Measurements from ENCODE around the gene UNK. TPM values are rescaled to one million over a fixed set of nuclear protein-coding genes. Genes with fewer than 3 reads are reported as not detected.
A peak's percentile ranks its signal among the peaks of the same experiment; 100 is the strongest.

Gene UNK
- total and polyA plus RNA-seq, 2 of the 13 experiments (the other 11 are each of a cell fraction or from before 2014, with no cell fraction given), result 31.6 to 33.0 TPM

GRCh38 chr17:75848523-75849278 lies 64.1 kb downstream of the UNK start (continued):
- TF ChIP-seq ZBTB40 (IDR thresholded peaks at IDR 0.05), result no peak
- TF ChIP-seq ZBTB40 (CRISPR knock-in tag; IDR thresholded peaks at IDR 0.05), result peak; percentile 2; the same call in 1 of the 2 replicates
- TF ChIP-seq ZFP37 (CRISPR knock-in tag; IDR thresholded peaks at IDR 0.05; ENCODE audit: borderline replicate concordance), result no peak
- no peak for TF ChIP-seq ZFP41 (CRISPR knock-in tag; IDR thresholded peaks at IDR 0.05; ENCODE audit: borderline replicate concordance)
- TF ChIP-seq PATZ1 (CRISPR knock-in tag; IDR thresholded peaks at IDR 0.05), result peak; percentile 88
- TF ChIP-seq ZMAT5 (CRISPR knock-in tag; IDR thresholded peaks at IDR 0.05; ENCODE audit: borderline replicate concordance, low read depth), result no peak
- no peak for TF ChIP-seq SRSF4 (IDR thresholded peaks at IDR 0.05; ENCODE audit: low read depth, low read length, poor library complexity, severe bottlenecking)
- no peak for TF ChIP-seq NFKBIZ (CRISPR knock-in tag; IDR thresholded peaks at IDR 0.05)
- no peak for TF ChIP-seq ZNF800 (CRISPR knock-in tag; IDR thresholded peaks at IDR 0.05)
- TF ChIP-seq RBFOX2 (IDR thresholded peaks at IDR 0.05; ENCODE audit: low read depth, low read length), result peak; percentile 28; the same call in 1 of the 2 replicates
- TF ChIP-seq HNRNPH1 (optimal IDR thresholded peaks at IDR 0.05; ENCODE audit: low read depth, low read length), result no peak
- no peak for TF ChIP-seq ZNF234 (CRISPR knock-in tag; conservative IDR thresholded peaks at IDR 0.05)
- no peak for TF ChIP-seq ZFP82 (CRISPR knock-in tag; IDR thresholded peaks at IDR 0.05; ENCODE audit: borderline replicate concordance)
- TF ChIP-seq PHF20 (CRISPR knock-in tag; IDR thresholded peaks at IDR 0.05), result no peak
- TF ChIP-seq THYN1 (CRISPR knock-in tag; IDR thresholded peaks at IDR 0.05; ENCODE audit: borderline replicate concordance, low read depth), result no peak

Measured in HepG2 (cell line).